NCI-H1694 (cell line): Measurements from ENCODE around the gene PUDP.
"Not testable (repeated sequence)": the region's sequence is repeated elsewhere in the genome, so short reads cannot be mapped to it uniquely, and the experiment has no call there.

Experiments used
- DNase-seq: peaks from one replicate; lab custom pipeline; 2025; lab: John Stamatoyannopoulos, UW

The PUDP gene

GRCh38 chrX:7109838-7110793, 37.8 kb downstream of the PUDP start:
- DNase-seq, result no peak

GRCh38 chrX:7109049-7109531, 38.9 kb downstream of the PUDP start:
- no peak for DNase-seq

GRCh38 chrX:7108030-7108429, 39.9 kb downstream of the PUDP start:
- DNase-seq, result no peak

- DNase-seq, result no peak
These were observed 41.3 kb downstream of the PUDP start for GRCh38 chrX:7106649-7107048.

- no peak for DNase-seq
These were observed 45.8 kb downstream of the PUDP start for GRCh38 chrX:7102119-7102518.

- no peak for DNase-seq
These were observed 47.9 kb downstream of the PUDP start for GRCh38 chrX:7100022-7100421.

GRCh38 chrX:7095657-7096056, 52.3 kb downstream of the PUDP start:
- not testable (repeated sequence) for DNase-seq

GRCh38 chrX:7093305-7093704, 54.6 kb downstream of the PUDP start:
- DNase-seq, result no peak

- DNase-seq, result no peak
These were observed 55.4 kb downstream of the PUDP start for GRCh38 chrX:7092543-7092942.

- no peak for DNase-seq
These were observed 56.0 kb downstream of the PUDP start for GRCh38 chrX:7091923-7092322.

- no peak for DNase-seq
These were observed 57.3 kb downstream of the PUDP start for GRCh38 chrX:7090641-7091040.

- DNase-seq, result no peak
These were observed 58.9 kb downstream of the PUDP start for GRCh38 chrX:7088968-7089615.

GRCh38 chrX:7086384-7086783, 61.6 kb downstream of the PUDP start:
- no peak for DNase-seq

GRCh38 chrX:7085879-7086278, 62.1 kb downstream of the PUDP start:
- DNase-seq, result no peak

- DNase-seq, result no peak
These were observed 63.1 kb downstream of the PUDP start for GRCh38 chrX:7084841-7085240.

GRCh38 chrX:7083468-7084396, 64.2 kb downstream of the PUDP start:
- no peak for DNase-seq

- DNase-seq, result no peak
These were observed 64.9 kb downstream of the PUDP start for GRCh38 chrX:7083021-7083420.

GRCh38 chrX:7082556-7082955, 65.4 kb downstream of the PUDP start:
- no peak for DNase-seq

GRCh38 chrX:7077241-7078230, 70.4 kb downstream of the PUDP start:
- no peak for DNase-seq

GRCh38 chrX:7076245-7076661, 71.7 kb downstream of the PUDP start:
- no peak for DNase-seq

- DNase-seq, result no peak
These were observed 73.1 kb downstream of the PUDP start for GRCh38 chrX:7074908-7075204.
